KMS-11 (cell line): ENCODE results near the gene MXRA7.

Experiments used
- H2AFZ ChIP-seq: fragments of 200-600 bp; sonication (generic); 2 replicates; pipeline ENCODE4 v1.6.1; 2016; ENCODE audit warnings: antibody characterized with exemption, mixed run types, low read depth
- H3K27ac ChIP-seq: fragments of 200-600 bp; sonication (generic); 2 replicates; pipeline ENCODE4 v1.6.1; 2016; ENCODE audit warnings: mild to moderate bottlenecking, mixed run types
- H3K27me3 ChIP-seq: fragments of 200-600 bp; sonication (generic); 2 replicates; pipeline ENCODE4 v1.6.1; 2017; ENCODE audit warnings: mild to moderate bottlenecking, low read depth, mixed run types, moderate library complexity; ENCODE audit not compliant: insufficient read depth
- H3K36me3 ChIP-seq: fragments of 200-600 bp; sonication (generic); 2 replicates; pipeline ENCODE4 v1.6.1; 2017; ENCODE audit warnings: mild to moderate bottlenecking, mixed run types; ENCODE audit not compliant: insufficient read depth
- H3K4me1 ChIP-seq: fragments of 200-600 bp; sonication (generic); 2 replicates; pipeline ENCODE4 v1.6.1; 2016; ENCODE audit warnings: mild to moderate bottlenecking, low read depth, mixed run types; ENCODE audit not compliant: poor library complexity, severe bottlenecking
- H3K4me2 ChIP-seq: fragments of 200-600 bp; sonication (generic); 2 replicates; pipeline ENCODE4 v1.7.0; 2016; ENCODE audit warnings: mild to moderate bottlenecking, mixed run types
- H3K4me3 ChIP-seq: fragments of 200-600 bp; sonication (generic); IDR thresholded peaks from 2 replicates; pipeline ENCODE4 v1.6.1; 2017; ENCODE audit warnings: low read depth, low read length, mixed read lengths; ENCODE audit not compliant: insufficient read depth
- H3K79me2 ChIP-seq: fragments of 200-600 bp; sonication (generic); 2 replicates; pipeline ENCODE4 v1.6.1; 2016; ENCODE audit warnings: low read depth, mixed run types; ENCODE audit not compliant: insufficient read depth
- H3K9ac ChIP-seq: fragments of 200-600 bp; sonication (generic); 2 replicates; pipeline ENCODE4 v1.6.1; 2016; ENCODE audit warnings: mild to moderate bottlenecking, mixed run types
- H4K20me1 ChIP-seq: fragments of 200-600 bp; sonication (generic); 2 replicates; pipeline ENCODE4 v1.6.1; 2016; ENCODE audit warnings: mild to moderate bottlenecking, mixed run types; ENCODE audit not compliant: insufficient read depth
- CTCF ChIP-seq: fragments of 200-600 bp; sonication (generic); conservative IDR thresholded peaks from 2 replicates; pipeline ENCODE4 v1.6.1; 2017; ENCODE audit warnings: low read depth, mild to moderate bottlenecking, antibody characterized with exemption, low read length, moderate library complexity, mixed read lengths

The MXRA7 gene

DNA sequence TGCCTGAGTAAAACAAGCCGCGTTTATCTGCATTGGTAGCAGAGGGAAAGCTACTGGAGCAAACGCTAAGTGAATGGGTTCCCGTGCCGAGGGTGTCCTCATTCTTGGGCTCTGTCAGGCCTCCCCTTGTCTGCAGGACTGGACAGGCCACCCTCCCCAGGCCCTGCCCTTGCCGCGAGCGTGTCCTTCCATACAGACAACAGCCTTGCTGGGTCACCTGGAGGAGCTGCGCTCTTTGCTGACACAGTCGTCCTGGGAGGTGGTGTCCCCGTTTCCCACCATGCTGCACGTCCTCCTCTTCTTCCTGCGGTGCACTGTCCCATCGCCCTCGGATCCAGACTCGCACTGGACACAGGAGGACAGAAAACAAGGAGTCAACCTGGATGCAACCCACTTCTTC, 7.8 kb upstream of the MXRA7 start:
- H3K36me3 ChIP-seq = peaks cover 36% of the 10 kb centered on the region; the same call in 1 of the 2 replicates
- 0 out of 2 replicates have a peak, but pooled peaks cover under 1% of the 10 kb centered on the region for H4K20me1 ChIP-seq
- H3K27me3 ChIP-seq = no peaks in the 10 kb centered on the region
- no peak overlapping the region for H2AFZ ChIP-seq
- H3K4me1 ChIP-seq = peaks cover 65% of the 10 kb centered on the region
- no peak overlapping the region for H3K4me3 ChIP-seq
- H3K27ac ChIP-seq = no peak overlapping the region
- TF ChIP-seq CTCF = no peak
- peaks cover 19% of the 10 kb centered on the region for H3K79me2 ChIP-seq
- H3K9ac ChIP-seq = no peak overlapping the region
- H3K4me2 ChIP-seq = no peak overlapping the region

GRCh38 chr17:76716839-76717215, 6.1 kb upstream of the MXRA7 start:
- no peaks in the 10 kb centered on the region for H4K20me1 ChIP-seq
- peak overlapping the region; percentile 22; the same call in 1 of the 2 replicates for H3K9ac ChIP-seq
- H3K36me3 ChIP-seq = peaks cover 31% of the 10 kb centered on the region; the same call in 1 of the 2 replicates
- no peaks in the 10 kb centered on the region for H3K27me3 ChIP-seq
- no peak overlapping the region for H3K4me3 ChIP-seq
- no peak overlapping the region for H2AFZ ChIP-seq
- H3K4me2 ChIP-seq = peak overlapping the region; percentile 26
- no peak for TF ChIP-seq CTCF
- H3K4me1 ChIP-seq = peaks cover 59% of the 10 kb centered on the region
- H3K27ac ChIP-seq = peak overlapping the region; percentile 88
- peaks cover 4% of the 10 kb centered on the region for H3K79me2 ChIP-seq

DNA sequence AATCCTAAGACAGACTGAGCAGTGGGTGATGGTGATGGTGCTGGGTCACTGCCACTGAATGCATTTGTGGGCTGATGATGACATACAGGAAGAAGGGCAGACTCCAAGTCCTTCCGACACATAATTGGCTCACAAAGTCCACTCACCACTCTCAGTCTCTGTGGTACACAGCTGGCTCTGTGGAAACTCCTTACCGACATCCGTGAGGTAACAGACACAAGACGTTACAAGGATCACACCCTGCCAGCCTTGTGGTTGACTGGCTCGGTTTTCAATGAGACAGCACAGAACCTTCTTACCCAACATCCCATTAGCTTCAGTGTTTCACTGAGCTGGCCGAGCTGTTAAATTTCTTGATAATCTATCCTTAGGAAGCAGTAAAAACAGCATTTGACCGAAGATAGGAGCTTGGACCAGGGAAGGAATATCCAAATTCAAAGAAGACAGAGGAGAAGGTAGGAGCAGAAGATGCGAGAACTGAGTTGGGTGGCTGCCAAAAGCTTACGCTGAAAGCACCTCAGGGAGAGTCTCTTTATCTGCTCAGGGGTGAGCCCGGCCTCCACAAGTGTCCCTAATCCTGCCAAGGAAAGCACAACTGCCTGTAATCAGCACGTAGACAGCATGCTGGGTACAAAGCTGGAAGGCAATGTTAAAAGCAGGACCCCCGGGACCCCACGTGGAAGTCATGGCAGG, 5.5 kb upstream of the MXRA7 start:
- no peak overlapping the region for H3K4me3 ChIP-seq
- H3K27ac ChIP-seq = peak overlapping the region; percentile 88
- peak overlapping the region; percentile 22; the same call in 1 of the 2 replicates for H3K9ac ChIP-seq
- H3K27me3 ChIP-seq = peaks cover 1% of the 10 kb centered on the region; the same call in 1 of the 2 replicates
- peaks cover 26% of the 10 kb centered on the region; the same call in 1 of the 2 replicates for H3K36me3 ChIP-seq
- H4K20me1 ChIP-seq = no peaks in the 10 kb centered on the region
- H3K79me2 ChIP-seq = no peaks in the 10 kb centered on the region
- no peak for TF ChIP-seq CTCF
- H3K4me2 ChIP-seq = peak overlapping the region; percentile 65
- peaks cover 56% of the 10 kb centered on the region for H3K4me1 ChIP-seq
- H2AFZ ChIP-seq = no peak overlapping the region

- Histone ChIP-seq H2AFZ (no peak overlapping the region), H3K27me3 (peaks cover 4% of the 10 kb centered on the region; the same call in 1 of the 2 replicates), H3K4me2 (peak overlapping the region; percentile 65), H3K9ac (peak overlapping the region; percentile 16; the same call in 1 of the 2 replicates), H3K27ac (peak overlapping the region; percentile 88), H4K20me1 (no peaks in the 10 kb centered on the region), H3K4me1 (peaks cover 56% of the 10 kb centered on the region), H3K4me3 (no peak overlapping the region), H3K79me2 (no peaks in the 10 kb centered on the region), H3K36me3 (peaks cover 19% of the 10 kb centered on the region; the same call in 1 of the 2 replicates)
- TF ChIP-seq CTCF = no peak
Measured at GRCh38 chr17:76715496-76715830, 4.7 kb upstream of the MXRA7 start.
